HEK293 (cell line): ENCODE data around the gene SMURF1.

Source experiments
- CTCF ChIP-seq: fragments of 450-650 bp; formaldehyde crosslinking; IDR thresholded peaks from 2 replicates; pipeline ENCODE4 v1.5.1; 2016; ENCODE audit warnings: missing biosample characterization, missing genetic modification characterization
- ZNF23 ChIP-seq: fragments of 450-650 bp; formaldehyde crosslinking; IDR thresholded peaks from 2 replicates; pipeline ENCODE4 v1.5.1; 2016; ENCODE audit warnings: missing biosample characterization, missing genetic modification characterization, borderline replicate concordance
- ZNF274 ChIP-seq, 2 experiments: fragments of 200-500 bp in 1 of 2; fragments of 450-650 bp in 1 of 2; sonication (Bioruptor generic) in 1 of 2; formaldehyde crosslinking in 1 of 2; IDR thresholded peaks; 2 replicates each; pipeline versions ENCODE4 v1.5.1 to v1.6.1; 2014 to 2016; ENCODE audit warnings: borderline replicate concordance in 1 of 2, inconsistent platforms in 1 of 2, low read length in 1 of 2, missing biosample characterization in 1 of 2, missing genetic modification characterization in 1 of 2
- ZNF280D ChIP-seq: fragments of 450-650 bp; formaldehyde crosslinking; IDR thresholded peaks from 2 replicates; pipeline ENCODE4 v1.5.1; 2016; ENCODE audit warnings: missing biosample characterization, missing genetic modification characterization
- ZNF610 ChIP-seq: fragments of 450-650 bp; formaldehyde crosslinking; IDR thresholded peaks from 2 replicates; pipeline ENCODE4 v1.5.1; 2016; ENCODE audit warnings: missing biosample characterization, missing genetic modification characterization, borderline replicate concordance
- ZNF704 ChIP-seq: fragments of 450-650 bp; formaldehyde crosslinking; IDR thresholded peaks from 2 replicates; pipeline ENCODE4 v1.5.1; 2016; ENCODE audit warnings: missing biosample characterization, missing genetic modification characterization

GRCh38 chr7:99028261-99028973 is 115.5 kb downstream of the SMURF1 start:
- TF ChIP-seq ZNF280D (tag by site-specific recombination): no peak
- TF ChIP-seq ZNF23 (tag by site-specific recombination): no peak
- TF ChIP-seq CTCF (tag by site-specific recombination): no peak
- no peak for TF ChIP-seq ZNF704 (tag by site-specific recombination)
- no peak for TF ChIP-seq ZNF610 (tag by site-specific recombination)
- no peak for TF ChIP-seq ZNF274 (IDR thresholded peaks at IDR 0.05; ENCODE audit: low read length)
- TF ChIP-seq ZNF274 (tag by site-specific recombination; IDR thresholded peaks at IDR 0.05; ENCODE audit: borderline replicate concordance): no peak
